HepG2 (cell line): ENCODE measurements around the gene GALNT15.

Experiments
- CREB1 ChIP-seq, 2 experiments: fragments of 450-650 bp in 1 of 2; IDR thresholded peaks; 2 replicates each; pipeline ENCODE4 v1.6.1; 2016 to 2017; ENCODE audit warnings: control low read depth in 1 of 2, mild to moderate bottlenecking in 1 of 2, missing compliant biosample characterization in 1 of 2, missing genetic modification characterization in 1 of 2
- ISX ChIP-seq: sonication (generic); formaldehyde crosslinking; conservative IDR thresholded peaks from 2 replicates; pipeline ENCODE4 v1.5.0; 2020; ENCODE audit warnings: missing genetic modification reagents
- MXI1 ChIP-seq: IDR thresholded peaks from 3 replicates; pipeline ENCODE4 v1.6.1; 2012; ENCODE audit warnings: low read depth, low read length, inconsistent platforms, borderline replicate concordance
- SIN3B ChIP-seq: fragments of 150-350 bp; IDR thresholded peaks from 2 replicates; pipeline ENCODE4 v1.6.1; 2014; ENCODE audit warnings: low read length
- SMAD3 ChIP-seq: sonication (generic); formaldehyde crosslinking; IDR thresholded peaks from 2 replicates; pipeline ENCODE4 v1.4.0; 2020; ENCODE audit warnings: missing genetic modification reagents
- SMC3 ChIP-seq: IDR thresholded peaks from 2 replicates; pipeline ENCODE4 v1.6.1; 2011; ENCODE audit warnings: low read length, improper control_type of control experiment
- TARDBP ChIP-seq: sonication (generic); formaldehyde crosslinking; IDR thresholded peaks from 2 replicates; pipeline ENCODE4 v1.8.0; 2022; ENCODE audit warnings: mild to moderate bottlenecking, missing genetic modification reagents
- ZNF260 ChIP-seq: sonication (generic); formaldehyde crosslinking; IDR thresholded peaks from 2 replicates; pipeline ENCODE4 v1.4.0; 2020; ENCODE audit warnings: missing genetic modification reagents, low read depth, mild to moderate bottlenecking, borderline replicate concordance
- ZNF781 ChIP-seq: sonication (generic); formaldehyde crosslinking; IDR thresholded peaks from 2 replicates; pipeline ENCODE4 v1.5.1; 2020; ENCODE audit warnings: borderline replicate concordance, mild to moderate bottlenecking, missing genetic modification reagents; ENCODE audit errors: not compliant biosample characterization
- TF ChIP-seq, protein P1 (sequence below): sonication (generic); formaldehyde crosslinking; IDR thresholded peaks from 2 replicates; pipeline ENCODE4 v1.4.0; 2020; ENCODE audit warnings: missing genetic modification reagents
- TF ChIP-seq, protein P2 (sequence below): sonication (generic); formaldehyde crosslinking; IDR thresholded peaks from 2 replicates; pipeline ENCODE4 v1.5.0; 2020; ENCODE audit warnings: mild to moderate bottlenecking, missing genetic modification reagents, moderate library complexity
- TF ChIP-seq, protein P3 (sequence below): sonication (generic); formaldehyde crosslinking; IDR thresholded peaks from 2 replicates; pipeline ENCODE4 v1.4.0; 2020; ENCODE audit warnings: missing genetic modification reagents
- TF ChIP-seq, protein P4 (sequence below): sonication (generic); formaldehyde crosslinking; IDR thresholded peaks from 2 replicates; pipeline ENCODE4 v1.8.1; 2023; ENCODE audit warnings: missing genetic modification reagents, inconsistent platforms, borderline replicate concordance
- TF ChIP-seq, protein P5 (sequence below): sonication (generic); formaldehyde crosslinking; IDR thresholded peaks from 2 replicates; pipeline ENCODE4 v1.4.0; 2020; ENCODE audit warnings: missing genetic modification reagents

DNA sequence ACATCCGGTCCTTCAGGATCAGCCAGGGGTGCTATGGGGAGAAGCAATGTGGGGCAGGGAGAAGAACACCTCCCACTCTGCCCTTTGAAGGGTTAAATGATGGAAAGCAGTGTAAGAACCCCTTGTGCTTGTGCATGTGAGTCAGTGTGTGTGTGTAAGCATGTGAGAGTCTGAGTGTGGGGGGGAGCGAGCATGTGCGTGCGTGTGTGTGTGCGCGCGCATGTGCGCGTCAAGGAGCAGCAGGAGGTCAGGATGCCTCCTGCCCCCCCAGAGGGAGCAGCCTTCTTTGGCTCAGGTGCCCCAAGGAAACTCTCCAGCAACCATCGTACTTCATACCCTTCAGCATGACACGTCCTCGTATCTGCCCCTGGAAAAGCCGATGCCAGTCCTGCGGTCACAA is 30.3 kb downstream of the GALNT15 start:
- TF ChIP-seq MXI1 (no peak), ZNF260 (CRISPR knock-in tag) (no peak), SMAD3 (CRISPR knock-in tag) (no peak), CREB1 (IDR thresholded peaks at IDR 0.05) (no peak), CREB1 (CRISPR knock-in tag; IDR thresholded peaks at IDR 0.05) (no peak), ZNF781 (no peak), SIN3B (no peak), TARDBP (CRISPR knock-in tag) (no peak), SMC3 (no peak), ISX (no peak)
- TF ChIP-seq, protein P1, sequence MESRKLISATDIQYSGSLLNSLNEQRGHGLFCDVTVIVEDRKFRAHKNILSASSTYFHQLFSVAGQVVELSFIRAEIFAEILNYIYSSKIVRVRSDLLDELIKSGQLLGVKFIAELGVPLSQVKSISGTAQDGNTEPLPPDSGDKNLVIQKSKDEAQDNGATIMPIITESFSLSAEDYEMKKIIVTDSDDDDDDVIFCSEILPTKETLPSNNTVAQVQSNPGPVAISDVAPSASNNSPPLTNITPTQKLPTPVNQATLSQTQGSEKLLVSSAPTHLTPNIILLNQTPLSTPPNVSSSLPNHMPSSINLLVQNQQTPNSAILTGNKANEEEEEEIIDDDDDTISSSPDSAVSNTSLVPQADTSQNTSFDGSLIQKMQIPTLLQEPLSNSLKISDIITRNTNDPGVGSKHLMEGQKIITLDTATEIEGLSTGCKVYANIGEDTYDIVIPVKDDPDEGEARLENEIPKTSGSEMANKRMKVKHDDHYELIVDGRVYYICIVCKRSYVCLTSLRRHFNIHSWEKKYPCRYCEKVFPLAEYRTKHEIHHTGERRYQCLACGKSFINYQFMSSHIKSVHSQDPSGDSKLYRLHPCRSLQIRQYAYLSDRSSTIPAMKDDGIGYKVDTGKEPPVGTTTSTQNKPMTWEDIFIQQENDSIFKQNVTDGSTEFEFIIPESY (CRISPR knock-in tag), result no peak
- TF ChIP-seq, protein P2, sequence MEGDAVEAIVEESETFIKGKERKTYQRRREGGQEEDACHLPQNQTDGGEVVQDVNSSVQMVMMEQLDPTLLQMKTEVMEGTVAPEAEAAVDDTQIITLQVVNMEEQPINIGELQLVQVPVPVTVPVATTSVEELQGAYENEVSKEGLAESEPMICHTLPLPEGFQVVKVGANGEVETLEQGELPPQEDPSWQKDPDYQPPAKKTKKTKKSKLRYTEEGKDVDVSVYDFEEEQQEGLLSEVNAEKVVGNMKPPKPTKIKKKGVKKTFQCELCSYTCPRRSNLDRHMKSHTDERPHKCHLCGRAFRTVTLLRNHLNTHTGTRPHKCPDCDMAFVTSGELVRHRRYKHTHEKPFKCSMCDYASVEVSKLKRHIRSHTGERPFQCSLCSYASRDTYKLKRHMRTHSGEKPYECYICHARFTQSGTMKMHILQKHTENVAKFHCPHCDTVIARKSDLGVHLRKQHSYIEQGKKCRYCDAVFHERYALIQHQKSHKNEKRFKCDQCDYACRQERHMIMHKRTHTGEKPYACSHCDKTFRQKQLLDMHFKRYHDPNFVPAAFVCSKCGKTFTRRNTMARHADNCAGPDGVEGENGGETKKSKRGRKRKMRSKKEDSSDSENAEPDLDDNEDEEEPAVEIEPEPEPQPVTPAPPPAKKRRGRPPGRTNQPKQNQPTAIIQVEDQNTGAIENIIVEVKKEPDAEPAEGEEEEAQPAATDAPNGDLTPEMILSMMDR, result no peak
- TF ChIP-seq, protein P3, sequence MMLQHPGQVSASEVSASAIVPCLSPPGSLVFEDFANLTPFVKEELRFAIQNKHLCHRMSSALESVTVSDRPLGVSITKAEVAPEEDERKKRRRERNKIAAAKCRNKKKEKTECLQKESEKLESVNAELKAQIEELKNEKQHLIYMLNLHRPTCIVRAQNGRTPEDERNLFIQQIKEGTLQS (CRISPR knock-in tag), result no peak
- TF ChIP-seq, protein P4, sequence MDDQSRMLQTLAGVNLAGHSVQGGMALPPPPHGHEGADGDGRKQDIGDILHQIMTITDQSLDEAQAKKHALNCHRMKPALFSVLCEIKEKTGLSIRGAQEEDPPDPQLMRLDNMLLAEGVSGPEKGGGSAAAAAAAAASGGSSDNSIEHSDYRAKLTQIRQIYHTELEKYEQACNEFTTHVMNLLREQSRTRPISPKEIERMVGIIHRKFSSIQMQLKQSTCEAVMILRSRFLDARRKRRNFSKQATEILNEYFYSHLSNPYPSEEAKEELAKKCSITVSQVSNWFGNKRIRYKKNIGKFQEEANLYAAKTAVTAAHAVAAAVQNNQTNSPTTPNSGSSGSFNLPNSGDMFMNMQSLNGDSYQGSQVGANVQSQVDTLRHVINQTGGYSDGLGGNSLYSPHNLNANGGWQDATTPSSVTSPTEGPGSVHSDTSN, result no peak
- TF ChIP-seq, protein P5, sequence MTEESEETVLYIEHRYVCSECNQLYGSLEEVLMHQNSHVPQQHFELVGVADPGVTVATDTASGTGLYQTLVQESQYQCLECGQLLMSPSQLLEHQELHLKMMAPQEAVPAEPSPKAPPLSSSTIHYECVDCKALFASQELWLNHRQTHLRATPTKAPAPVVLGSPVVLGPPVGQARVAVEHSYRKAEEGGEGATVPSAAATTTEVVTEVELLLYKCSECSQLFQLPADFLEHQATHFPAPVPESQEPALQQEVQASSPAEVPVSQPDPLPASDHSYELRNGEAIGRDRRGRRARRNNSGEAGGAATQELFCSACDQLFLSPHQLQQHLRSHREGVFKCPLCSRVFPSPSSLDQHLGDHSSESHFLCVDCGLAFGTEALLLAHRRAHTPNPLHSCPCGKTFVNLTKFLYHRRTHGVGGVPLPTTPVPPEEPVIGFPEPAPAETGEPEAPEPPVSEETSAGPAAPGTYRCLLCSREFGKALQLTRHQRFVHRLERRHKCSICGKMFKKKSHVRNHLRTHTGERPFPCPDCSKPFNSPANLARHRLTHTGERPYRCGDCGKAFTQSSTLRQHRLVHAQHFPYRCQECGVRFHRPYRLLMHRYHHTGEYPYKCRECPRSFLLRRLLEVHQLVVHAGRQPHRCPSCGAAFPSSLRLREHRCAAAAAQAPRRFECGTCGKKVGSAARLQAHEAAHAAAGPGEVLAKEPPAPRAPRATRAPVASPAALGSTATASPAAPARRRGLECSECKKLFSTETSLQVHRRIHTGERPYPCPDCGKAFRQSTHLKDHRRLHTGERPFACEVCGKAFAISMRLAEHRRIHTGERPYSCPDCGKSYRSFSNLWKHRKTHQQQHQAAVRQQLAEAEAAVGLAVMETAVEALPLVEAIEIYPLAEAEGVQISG (CRISPR knock-in tag), result no peak
